AG04449 (cell line): Measurements from ENCODE around the gene ZFYVE1.
"Not testable (repeated sequence)": the region's sequence is repeated elsewhere in the genome, so short reads cannot be mapped to it uniquely, and the experiment has no call there.

Experiments
- CTCF ChIA-PET: fragments of 350-600 bp; formaldehyde crosslinking; extraction: SDS; loops from one replicate; lab custom pipeline; 2021; ENCODE audit warnings: antibody characterized with exemption; lab: Yijun Ruan, JAX
- POLR2A ChIA-PET: fragments of 400-600, 350-600 bp; formaldehyde crosslinking; extraction: SDS; loops from one replicate; lab custom pipeline; 2020; ENCODE audit warnings: antibody characterized with exemption, inconsistent platforms; lab: Yijun Ruan, JAX
- DNase-seq: peaks from one replicate; pipeline ENCODE4 v3.0.0-alpha.2; 2010; ENCODE audit warnings: low read depth, low spot score
- H3K4me3 ChIP-seq: 2 replicates; pipeline ENCODE4 v1.5.1; 2011; ENCODE audit warnings: low read depth, mild to moderate bottlenecking, control low read depth, low read length
- CTCF ChIP-seq: IDR thresholded peaks from one replicate; pipeline ENCODE4 v1.5.1; 2011; ENCODE audit warnings: mild to moderate bottlenecking, moderate library complexity, low read length, control low read depth, inconsistent platforms; ENCODE audit not compliant: insufficient read depth; ENCODE audit errors: missing control alignments

Gene ZFYVE1

GRCh38 chr14:72965249-72965648, 61.7 kb downstream of the ZFYVE1 start:
- DNase-seq, result no peak
- TF ChIP-seq CTCF, result no peak

GRCh38 chr14:72962829-72963312, 64.0 kb downstream of the ZFYVE1 start:
- no peak overlapping the region for H3K4me3 ChIP-seq
- POLR2A ChIA-PET, result interaction anchor here (1.0 kb wide), 1 partner anchor 449 kb away, joined by 4 read pairs; no protein-coding TSS in a partner anchor
- peak; percentile 19 for DNase-seq
- CTCF ChIA-PET, result interaction anchor here (1.1 to 6.5 kb wide), 7 partner anchors 9 to 510 kb away, joined by 3 to 62 read pairs (median 3); no protein-coding TSS in a partner anchor
- no peak for TF ChIP-seq CTCF

More at GRCh38 chr14:72965249-72965648, 61.7 kb downstream of the ZFYVE1 start:
- CTCF ChIA-PET, result no interaction called here
- POLR2A ChIA-PET, result no interaction called here
- H3K4me3 ChIP-seq, result no peak overlapping the region

- CTCF ChIA-PET, result interaction anchor here (0.6 to 6.5 kb wide), 6 partner anchors 9 to 510 kb away, joined by 3 to 62 read pairs (median 3); no protein-coding TSS in a partner anchor
- POLR2A ChIA-PET, H3K4me3 ChIP-seq, DNase-seq: not testable (repeated sequence)
Observed at GRCh38 chr14:72962336-72962754, 64.6 kb downstream of the ZFYVE1 start.

- ChIA-PET POLR2A (interaction anchor here (0.7 kb wide), 1 partner anchor 294 kb away, joined by 4 read pairs; no protein-coding TSS in a partner anchor), CTCF (interaction anchor here (0.6 to 6.5 kb wide), 7 partner anchors 10 to 511 kb away, joined by 3 to 62 read pairs (median 4); no protein-coding TSS in a partner anchor)
- TF ChIP-seq CTCF, result no peak
- DNase-seq, result no peak
- H3K4me3 ChIP-seq, result no peak overlapping the region
Observed at GRCh38 chr14:72961579-72962335, 65.1 kb downstream of the ZFYVE1 start.

GRCh38 chr14:72961016-72961415, 65.9 kb downstream of the ZFYVE1 start:
- not testable (repeated sequence) for H3K4me3 ChIP-seq, DNase-seq
- CTCF ChIA-PET, result interaction anchor here (1.4 to 6.5 kb wide), 3 partner anchors 12 to 447 kb away, joined by 5 to 62 read pairs (median 13); no protein-coding TSS in a partner anchor
- POLR2A ChIA-PET, result interaction anchor here (0.7 kb wide), 1 partner anchor 295 kb away, joined by 4 read pairs; no protein-coding TSS in a partner anchor

GRCh38 chr14:72958548-72958947, 68.4 kb downstream of the ZFYVE1 start:
- CTCF ChIA-PET, result interaction anchor here (1.2 to 6.5 kb wide), 5 partner anchors 9 to 445 kb away, joined by 3 to 62 read pairs (median 7); no protein-coding TSS in a partner anchor
- DNase-seq, result no peak
- no peak overlapping the region for H3K4me3 ChIP-seq
- POLR2A ChIA-PET, result no interaction called here
- no peak for TF ChIP-seq CTCF

- no peak overlapping the region for H3K4me3 ChIP-seq
- no peak for DNase-seq
- POLR2A ChIA-PET, result no interaction called here
- CTCF ChIA-PET, result interaction anchor here (1.2 to 1.8 kb wide), 3 partner anchors 9 to 443 kb away, joined by 7 to 20 read pairs (median 9); no protein-coding TSS in a partner anchor
- TF ChIP-seq CTCF, result no peak
Observed at GRCh38 chr14:72957213-72957612, 69.7 kb downstream of the ZFYVE1 start.

GRCh38 chr14:72956741-72957140, 70.2 kb downstream of the ZFYVE1 start:
- H3K4me3 ChIP-seq, DNase-seq, POLR2A ChIA-PET: not testable (repeated sequence)
- CTCF ChIA-PET, result interaction anchor here (1.8 kb wide), 1 partner anchor 8 kb away, joined by 20 read pairs; no protein-coding TSS in a partner anchor
